ENCODE measurements around the gene C11orf87. TPM values are rescaled to one million over a fixed set of nuclear protein-coding genes. Genes with fewer than 3 reads are reported as not detected.

Gene C11orf87
- total and polyA plus RNA-seq, 2 of the 8 experiments (the other 6 are each of a cell fraction or from before 2014, with no cell fraction given) = 0.22 to 0.32 TPM

DNA sequence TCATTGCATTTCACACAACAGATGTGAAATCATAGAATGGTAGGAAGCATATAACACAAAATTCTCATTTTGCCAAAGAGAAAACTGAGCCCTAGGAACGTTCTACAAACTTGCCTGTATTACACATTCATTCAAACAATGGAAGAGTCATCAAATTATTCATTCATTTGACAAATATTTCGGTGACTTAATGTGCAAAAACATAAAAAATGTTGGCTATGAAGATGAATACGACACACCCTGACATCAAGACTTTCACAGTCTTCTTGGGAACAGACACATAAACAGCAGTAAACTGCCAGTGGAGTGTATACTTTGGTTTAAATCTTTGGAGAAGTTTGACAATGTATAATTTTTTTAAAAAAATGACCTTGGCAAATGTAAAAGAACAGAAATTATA, 20.4 kb upstream of the C11orf87 start:
- Histone ChIP-seq H3K56ac (replicated peaks; ENCODE audit: insufficient read length, low read depth, low read length) (no peak overlapping the region), H3K4me2 (ENCODE audit: insufficient read depth in 1 of 2, low read depth in 2 of 2, low read length in 2 of 2) (no peak overlapping the region), H4K8ac (ENCODE audit: extremely low read depth, insufficient read depth, low read length) (no peak overlapping the region), H3K4me1 (replicated peaks in 1 of 4; ENCODE audit: control insufficient read depth in 3 of 4, insufficient read depth in 4 of 4, low read length in 3 of 4) (no peaks in the 10 kb centered on the region), H3K14ac (ENCODE audit: insufficient read length) (no peak overlapping the region), H3K36me3 (ENCODE audit: control insufficient read depth in 2 of 4, insufficient read depth in 4 of 4, low read length in 3 of 4) (no peaks in the 10 kb centered on the region), H4K91ac (replicated peaks; ENCODE audit: insufficient read length, low read length) (no peak overlapping the region), H3K23me2 (ENCODE audit: low read depth, low read length) (no peaks in the 10 kb centered on the region), H3K4me3 (ENCODE audit: extremely low read depth in 1 of 4, insufficient read depth in 2 of 4, low read depth in 3 of 4, low read length in 4 of 4) (no peak overlapping the region), H3K23ac (ENCODE audit: insufficient read length) (no peak overlapping the region), H3K4ac (replicated peaks; ENCODE audit: insufficient read length, low read depth, low read length) (no peak overlapping the region), H2BK12ac (ENCODE audit: low read depth, low read length) (no peak overlapping the region), H4K5ac (ENCODE audit: insufficient read length, low read depth, low read length) (no peak overlapping the region), H2BK20ac (ENCODE audit: low read length) (no peak overlapping the region), H2AK5ac (ENCODE audit: low read depth, low read length) (no peak overlapping the region), H4K20me1 (replicated peaks in 1 of 2; ENCODE audit: control insufficient read depth in 1 of 2, insufficient read depth in 2 of 2, low read length in 2 of 2) (no peaks in the 10 kb centered on the region), H3K79me2 (ENCODE audit: control insufficient read depth in 1 of 2, insufficient read depth in 2 of 2, low read length in 2 of 2) (no peaks in the 10 kb centered on the region), H2BK120ac (replicated peaks; ENCODE audit: low read depth, low read length) (no peak overlapping the region), H3K27ac (ENCODE audit: low read depth, low read length) (no peak overlapping the region), H2BK15ac (ENCODE audit: low read length) (no peak overlapping the region), H3K27me3 (replicated peaks in 1 of 4; ENCODE audit: control insufficient read depth in 3 of 4, extremely low read depth in 1 of 4, insufficient read depth in 3 of 4, low read length in 3 of 4) (no peaks in the 10 kb centered on the region), H3K9me3 (ENCODE audit: insufficient read depth in 2 of 2, low read depth in 1 of 2, low read length in 1 of 2) (no peaks in the 10 kb centered on the region), H3K79me1 (ENCODE audit: low read depth, low read length) (no peaks in the 10 kb centered on the region), H3K18ac (ENCODE audit: extremely low read depth, low read length) (no peak overlapping the region), H2BK5ac (ENCODE audit: low read depth, low read length) (no peak overlapping the region), H3K9ac (replicated peaks in 1 of 4; ENCODE audit: extremely low read depth in 1 of 4, low read depth in 3 of 4, low read length in 3 of 4) (no peak overlapping the region), H2AFZ (ENCODE audit: low read length) (no peak overlapping the region)
- DNase-seq (ENCODE audit: low read depth in 1 of 2, low spot score in 2 of 2) (no peak), FAIRE-seq (no peak)
- POLR2A ChIA-PET (ENCODE audit: partially characterized antibody) = no interaction called here
- WGBS, 2 experiments (ENCODE audit: extremely low coverage in 1 of 2, insufficient coverage in 1 of 2, insufficient read length in 1 of 2, insufficient replicate concordance in 2 of 2, low coverage in 1 of 2, low lambda C conversion rate in 2 of 2, missing lambda C conversion rate in 1 of 2) = 94% methylated on average over 3 of the region's 3 CpGs; no CpG with 5 or more reads in 1 of the 2 experiments
- CTCF ChIA-PET (ENCODE audit: partially characterized antibody) = no interaction called here
- TF ChIP-seq KDM1A (IDR thresholded peaks at IDR 0.05; ENCODE audit: borderline replicate concordance, low read length) (no peak), POLR2A (IDR thresholded peaks at IDR 0.05; ENCODE audit: control extremely low read depth in 1 of 2, low read depth in 2 of 2, low read length in 2 of 2) (no peak), CHD1 (IDR thresholded peaks at IDR 0.05; ENCODE audit: low read depth, low read length) (no peak), BCL11A (IDR thresholded peaks at IDR 0.05; ENCODE audit: low read depth in 2 of 2, low read length in 2 of 2) (no peak), TAF7 (optimal IDR thresholded peaks at IDR 0.05; ENCODE audit: borderline replicate concordance, low read depth, low read length) (no peak), EGR1 (IDR thresholded peaks at IDR 0.05; ENCODE audit: borderline replicate concordance, low read depth, low read length) (no peak), POLR2AphosphoS5 (IDR thresholded peaks at IDR 0.05; ENCODE audit: low read depth, low read length) (no peak), SP2 (IDR thresholded peaks at IDR 0.05; ENCODE audit: low read length) (no peak), KDM4A (IDR thresholded peaks at IDR 0.05; ENCODE audit: low read depth, low read length, severe bottlenecking) (no peak), HDAC2 (IDR thresholded peaks at IDR 0.05; ENCODE audit: borderline replicate concordance in 1 of 2, low read depth in 2 of 2, low read length in 2 of 2) (no peak), SP4 (IDR thresholded peaks at IDR 0.05; ENCODE audit: low read length) (no peak), CTBP2 (IDR thresholded peaks at IDR 0.05; ENCODE audit: borderline replicate concordance, insufficient read depth, insufficient read length, low read length) (no peak), SIN3A (conservative IDR thresholded peaks at IDR 0.05 in 1 of 2, IDR thresholded peaks at IDR 0.05 in 1 of 2; ENCODE audit: low read depth in 1 of 2, low read length in 2 of 2) (no peak)
- TF ChIP-seq, protein P1, sequence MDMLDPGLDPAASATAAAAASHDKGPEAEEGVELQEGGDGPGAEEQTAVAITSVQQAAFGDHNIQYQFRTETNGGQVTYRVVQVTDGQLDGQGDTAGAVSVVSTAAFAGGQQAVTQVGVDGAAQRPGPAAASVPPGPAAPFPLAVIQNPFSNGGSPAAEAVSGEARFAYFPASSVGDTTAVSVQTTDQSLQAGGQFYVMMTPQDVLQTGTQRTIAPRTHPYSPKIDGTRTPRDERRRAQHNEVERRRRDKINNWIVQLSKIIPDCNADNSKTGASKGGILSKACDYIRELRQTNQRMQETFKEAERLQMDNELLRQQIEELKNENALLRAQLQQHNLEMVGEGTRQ (IDR thresholded peaks at IDR 0.05; ENCODE audit: low read length) = no peak

Measured in H1 (cell line).